Activated T-cell treated with anti-CD3 and anti-CD28 coated beads, Interleukin-2, amount 50 U/mL, for 24 hours (primary cell): ENCODE results near the gene TMEM239.
"Not testable (repeated sequence)": the region's sequence is repeated elsewhere in the genome, so short reads cannot be mapped to it uniquely, and the experiment has no call there.

Experiments used
- DNase-seq: peaks from one replicate; pipeline ENCODE4 v3.0.0-alpha.2; 2020
- H3K27ac Mint-ChIP-seq: 2 replicates; pipeline ENCODE4 v1.8.0; 2020; ENCODE audit warnings: mild to moderate bottlenecking, mixed read lengths
- H3K27me3 Mint-ChIP-seq: 2 replicates; pipeline ENCODE4 v1.8.0; 2020; ENCODE audit warnings: mixed read lengths
- H3K36me3 Mint-ChIP-seq: 2 replicates; pipeline ENCODE4 v1.8.0; 2020; ENCODE audit warnings: low read depth, mixed read lengths
- H3K4me1 Mint-ChIP-seq: 2 replicates; pipeline ENCODE4 v1.8.0; 2020; ENCODE audit warnings: low read depth, mixed read lengths
- H3K4me3 Mint-ChIP-seq: 2 replicates; pipeline ENCODE4 v1.8.0; 2020; ENCODE audit warnings: mild to moderate bottlenecking, moderate library complexity, mixed read lengths
- H3K9me3 Mint-ChIP-seq: 2 replicates; pipeline ENCODE4 v1.8.0; 2020; ENCODE audit warnings: mixed read lengths

The TMEM239 gene

GRCh38 chr20:2807019-2807418, 9.1 kb upstream of the TMEM239 start:
- no peaks in the 10 kb centered on the region for H3K36me3 Mint-ChIP-seq
- DNase-seq, result no peak
- peaks cover 2% of the 10 kb centered on the region for H3K9me3 Mint-ChIP-seq
- H3K4me3 Mint-ChIP-seq, result no peak overlapping the region
- peaks cover 60% of the 10 kb centered on the region for H3K27me3 Mint-ChIP-seq
- H3K4me1 Mint-ChIP-seq, result no peaks in the 10 kb centered on the region
- no peak overlapping the region for H3K27ac Mint-ChIP-seq

DNA sequence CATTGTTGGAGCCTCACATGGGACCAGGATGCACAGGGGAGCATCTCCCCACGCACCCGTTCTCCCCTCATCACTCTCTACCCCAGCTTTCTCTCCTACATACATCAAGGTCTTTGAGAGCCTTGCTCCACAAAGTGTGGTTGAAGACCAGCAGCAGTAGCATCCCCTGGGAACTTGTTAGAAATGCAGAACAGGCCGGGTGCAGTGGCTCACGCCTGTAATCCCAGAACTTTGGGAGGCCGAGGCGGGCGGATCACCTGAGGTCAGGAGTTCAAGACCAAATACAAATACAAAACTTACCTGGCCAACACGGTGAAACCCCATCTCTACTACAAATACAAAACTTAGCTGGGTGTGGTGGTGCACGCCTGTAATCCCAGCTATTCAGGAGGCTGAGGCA, 8.2 kb upstream of the TMEM239 start:
- not testable (repeated sequence) for H3K4me1 Mint-ChIP-seq, H3K36me3 Mint-ChIP-seq, H3K9me3 Mint-ChIP-seq, H3K27ac Mint-ChIP-seq, DNase-seq, H3K4me3 Mint-ChIP-seq
- peaks cover 58% of the 10 kb centered on the region for H3K27me3 Mint-ChIP-seq

- H3K4me1 Mint-ChIP-seq, result no peaks in the 10 kb centered on the region
- DNase-seq, result no peak
- H3K9me3 Mint-ChIP-seq, result peaks cover 13% of the 10 kb centered on the region
- no peaks in the 10 kb centered on the region for H3K36me3 Mint-ChIP-seq
- peaks cover 45% of the 10 kb centered on the region for H3K27me3 Mint-ChIP-seq
- H3K4me3 Mint-ChIP-seq, result no peak overlapping the region
- H3K27ac Mint-ChIP-seq, result no peak overlapping the region
Measured at GRCh38 chr20:2809690-2810089, 6.5 kb upstream of the TMEM239 start.

- H3K27me3 Mint-ChIP-seq, result peaks cover 28% of the 10 kb centered on the region
- peaks cover 13% of the 10 kb centered on the region for H3K9me3 Mint-ChIP-seq
- H3K36me3 Mint-ChIP-seq, result no peaks in the 10 kb centered on the region
- DNase-seq, result no peak
- H3K27ac Mint-ChIP-seq, result no peak overlapping the region
- H3K4me3 Mint-ChIP-seq, result no peak overlapping the region
- H3K4me1 Mint-ChIP-seq, result no peaks in the 10 kb centered on the region
Measured at GRCh38 chr20:2812189-2812588, 4.0 kb upstream of the TMEM239 start.

- H3K9me3 Mint-ChIP-seq, result peaks cover 13% of the 10 kb centered on the region
- H3K36me3 Mint-ChIP-seq, result no peaks in the 10 kb centered on the region
- peaks cover 23% of the 10 kb centered on the region for H3K27me3 Mint-ChIP-seq
- H3K4me3 Mint-ChIP-seq, result no peak overlapping the region
- no peak overlapping the region for H3K27ac Mint-ChIP-seq
- no peaks in the 10 kb centered on the region for H3K4me1 Mint-ChIP-seq
- DNase-seq, result no peak
Measured at GRCh38 chr20:2814076-2814475, 2.1 kb upstream of the TMEM239 start.

- DNase-seq, result no peak
- no peak within 1 kb of the TSS for H3K27ac Mint-ChIP-seq
- H3K27me3 Mint-ChIP-seq, result peaks cover 24% of the 10 kb centered on the region
- peaks cover 13% of the 10 kb centered on the region for H3K9me3 Mint-ChIP-seq
- no peaks in the 10 kb centered on the region for H3K4me1 Mint-ChIP-seq
- H3K4me3 Mint-ChIP-seq, result no peak within 1 kb of the TSS
- no peaks in the 10 kb centered on the region for H3K36me3 Mint-ChIP-seq
Measured at GRCh38 chr20:2814587-2815051, 1.5 kb upstream of the TMEM239 start, which contains the start of gene C20orf141. TSS of gene C20orf141 (plus strand) at chr20:2814987. CDS start at chr20:2815185, 198 bp downstream.

DNA sequence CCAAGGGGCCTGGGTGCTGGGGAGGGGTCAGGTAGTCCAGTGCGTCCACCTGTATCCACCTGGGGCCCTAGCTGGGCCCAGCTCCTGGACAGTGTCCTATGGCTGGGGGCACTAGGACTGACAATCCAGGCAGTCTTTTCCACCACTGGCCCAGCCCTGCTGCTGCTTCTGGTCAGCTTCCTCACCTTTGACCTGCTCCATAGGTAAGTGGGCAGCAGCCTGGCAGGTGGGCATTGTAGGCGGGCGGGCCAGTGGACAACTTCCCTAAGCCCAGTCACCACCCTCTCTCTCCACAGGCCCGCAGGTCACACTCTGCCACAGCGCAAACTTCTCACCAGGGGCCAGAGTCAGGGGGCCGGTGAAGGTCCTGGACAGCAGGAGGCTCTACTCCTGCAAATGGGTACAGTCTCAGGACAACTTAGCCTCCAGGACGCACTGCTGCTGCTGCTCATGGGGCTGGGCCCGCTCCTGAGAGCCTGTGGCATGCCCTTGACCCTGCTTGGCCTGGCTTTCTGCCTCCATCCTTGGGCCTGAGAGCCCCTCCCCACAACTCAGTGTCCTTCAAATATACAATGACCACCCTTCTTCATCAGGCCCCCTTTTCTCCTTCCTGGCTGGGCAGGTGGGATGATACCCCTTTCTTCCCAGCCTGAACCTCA, 793 bp upstream of the TMEM239 start:
- Mint-ChIP-seq H3K4me1 (peaks cover 6% of the 10 kb centered on the region), H3K36me3 (no peaks in the 10 kb centered on the region), H3K4me3 (no peak overlapping the region), H3K27ac (no peak overlapping the region), H3K27me3 (peaks cover 31% of the 10 kb centered on the region), H3K9me3 (peaks cover 13% of the 10 kb centered on the region)
- DNase-seq, result no peak

- peaks cover 13% of the 10 kb centered on the region for H3K4me1 Mint-ChIP-seq
- H3K9me3 Mint-ChIP-seq, result peaks cover 13% of the 10 kb centered on the region
- no peak for DNase-seq
- H3K27ac Mint-ChIP-seq, result no peak overlapping the region
- H3K4me3 Mint-ChIP-seq, result no peak overlapping the region
- peaks cover 31% of the 10 kb centered on the region for H3K27me3 Mint-ChIP-seq
- H3K36me3 Mint-ChIP-seq, result no peaks in the 10 kb centered on the region
Measured at GRCh38 chr20:2816583-2817340, 598 bp downstream of the TMEM239 start.

DNA sequence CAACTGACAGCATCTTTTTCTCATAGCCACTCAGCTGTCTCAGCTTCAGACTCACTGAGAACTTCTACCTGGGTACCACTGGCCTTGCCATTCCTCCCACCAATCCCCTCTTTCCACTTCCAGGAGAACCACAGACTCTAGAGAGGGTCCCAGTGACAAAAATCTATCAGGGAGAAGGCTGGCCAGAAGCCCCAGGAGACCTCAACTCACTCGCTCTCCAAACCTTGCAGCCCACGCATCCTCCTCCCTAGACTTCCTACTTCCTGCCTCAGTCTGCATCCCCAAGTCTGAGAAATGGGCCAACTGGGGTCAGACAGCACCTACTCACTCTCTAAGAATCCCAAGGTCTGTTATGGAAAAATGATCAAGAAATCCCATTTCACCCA, 1.2 kb downstream of the TMEM239 start:
- Mint-ChIP-seq H3K36me3 (no peaks in the 10 kb centered on the region), H3K27me3 (peaks cover 27% of the 10 kb centered on the region), H3K4me3 (no peak overlapping the region), H3K9me3 (peaks cover 7% of the 10 kb centered on the region), H3K27ac (no peak overlapping the region), H3K4me1 (peaks cover 19% of the 10 kb centered on the region)
- no peak for DNase-seq

- H3K4me3 Mint-ChIP-seq, result no peak overlapping the region
- H3K27ac Mint-ChIP-seq, result no peak overlapping the region
- peaks cover 4% of the 10 kb centered on the region for H3K9me3 Mint-ChIP-seq
- peaks cover 23% of the 10 kb centered on the region for H3K27me3 Mint-ChIP-seq
- no peaks in the 10 kb centered on the region for H3K36me3 Mint-ChIP-seq
- H3K4me1 Mint-ChIP-seq, result peaks cover 19% of the 10 kb centered on the region
- no peak for DNase-seq
Measured at GRCh38 chr20:2817891-2818595, 1.9 kb downstream of the TMEM239 start.

DNA sequence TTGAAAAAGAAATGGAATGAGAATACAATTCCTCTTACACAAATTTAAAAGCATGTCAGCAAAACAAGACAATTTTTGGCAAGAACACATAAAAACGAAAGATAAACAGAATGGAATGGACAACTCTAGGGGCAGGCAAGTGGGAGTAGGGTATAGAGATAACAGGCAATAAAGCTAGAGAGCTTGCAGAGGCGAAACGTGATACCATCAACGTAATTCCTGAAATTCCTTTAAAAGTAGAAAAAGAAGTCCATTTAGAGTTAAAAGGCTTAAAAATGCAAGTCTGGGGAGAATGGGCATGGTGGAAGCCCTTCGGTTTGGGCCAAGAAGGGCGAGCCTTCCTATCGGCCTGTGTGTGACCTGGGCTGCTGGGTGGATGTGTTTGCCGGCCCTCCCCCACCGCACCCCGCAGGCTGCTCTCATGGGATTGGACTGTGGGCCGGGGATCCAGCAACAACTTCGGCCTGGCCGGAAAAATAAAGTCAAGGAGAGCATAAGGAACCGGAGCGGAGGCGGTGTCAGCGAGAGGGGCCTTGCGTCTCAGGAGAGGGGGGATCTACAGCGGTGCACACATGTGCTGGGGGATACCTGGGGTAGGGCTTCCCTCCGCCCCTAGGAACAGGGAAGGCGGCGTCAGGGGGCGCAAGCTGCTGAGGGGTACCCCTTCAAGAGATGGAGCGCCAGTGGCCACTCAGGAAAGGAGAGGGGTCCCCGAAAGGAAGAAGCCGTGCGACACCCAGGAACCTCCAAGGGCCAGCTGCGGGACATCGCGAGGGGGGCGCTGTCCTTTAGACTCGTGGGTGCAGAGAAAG, 4.1 kb downstream of the TMEM239 start:
- no peaks in the 10 kb centered on the region for H3K9me3 Mint-ChIP-seq

DNA sequence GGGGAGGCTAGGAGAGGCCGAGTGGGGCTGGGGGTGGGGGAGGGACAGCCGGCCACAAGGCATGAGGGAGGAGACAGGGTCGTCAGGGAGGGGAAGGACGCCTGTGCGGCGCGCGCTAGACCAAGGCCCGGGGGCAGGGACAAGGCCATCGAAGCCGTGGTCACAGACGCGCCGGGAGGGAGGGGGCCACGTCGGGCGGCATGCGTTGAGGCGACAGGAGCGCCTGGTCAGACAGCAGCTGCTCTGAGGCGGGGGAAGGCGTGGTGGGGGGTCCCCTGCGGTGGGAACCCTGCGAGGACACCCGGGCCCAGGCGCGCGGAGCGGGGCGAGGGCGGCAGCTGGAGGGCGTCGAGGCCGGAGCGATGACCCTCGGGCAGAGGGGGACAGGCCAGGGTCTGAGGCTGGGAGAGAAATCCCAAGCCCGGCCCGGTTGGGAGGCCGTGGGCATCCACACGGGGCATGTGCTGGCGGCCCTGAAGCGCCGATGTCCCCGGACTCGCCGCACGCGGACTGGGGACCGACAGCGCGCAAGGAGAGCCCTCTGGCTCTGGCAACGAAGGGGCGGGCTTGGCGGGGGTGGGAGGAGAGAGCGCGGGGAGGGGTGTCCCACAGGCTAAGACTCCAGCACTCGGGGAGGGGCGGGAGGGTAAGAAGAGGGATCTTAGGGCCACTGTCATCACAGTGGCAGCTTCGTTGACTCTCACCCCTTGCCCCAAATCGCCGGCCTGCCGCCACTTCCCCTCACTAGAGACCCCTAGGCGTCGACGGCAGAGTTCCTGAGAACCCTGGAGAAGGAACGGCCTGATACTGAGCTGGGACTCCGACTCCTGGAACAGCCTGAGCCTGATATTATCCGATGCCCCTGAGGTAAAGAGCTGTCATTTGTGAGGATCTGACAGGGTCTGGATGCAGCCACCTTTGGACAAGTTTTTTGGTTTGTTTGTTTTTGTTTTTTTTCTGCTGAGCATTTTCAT, 5.0 kb downstream of the TMEM239 start:
- Mint-ChIP-seq H3K27ac (no peak overlapping the region), H3K4me3 (peak overlapping the region; percentile 53), H3K4me1 (peaks cover 24% of the 10 kb centered on the region), H3K27me3 (peaks cover 23% of the 10 kb centered on the region), H3K36me3 (no peaks in the 10 kb centered on the region), H3K9me3 (no peaks in the 10 kb centered on the region)
- DNase-seq, result no peak

More for the DNA sequence above, 4.1 kb downstream of the TMEM239 start:
- Mint-ChIP-seq H3K27me3 (peaks cover 23% of the 10 kb centered on the region), H3K4me3 (no peak overlapping the region), H3K36me3 (no peaks in the 10 kb centered on the region), H3K27ac (no peak overlapping the region), H3K4me1 (peaks cover 19% of the 10 kb centered on the region)
- no peak for DNase-seq

- no peak for DNase-seq
- no peaks in the 10 kb centered on the region for H3K36me3 Mint-ChIP-seq
- H3K9me3 Mint-ChIP-seq, result no peaks in the 10 kb centered on the region
- peaks cover 32% of the 10 kb centered on the region for H3K4me1 Mint-ChIP-seq
- H3K4me3 Mint-ChIP-seq, result no peak overlapping the region
- H3K27ac Mint-ChIP-seq, result no peak overlapping the region
- H3K27me3 Mint-ChIP-seq, result peaks cover 27% of the 10 kb centered on the region
Measured at GRCh38 chr20:2822073-2822472, 5.9 kb downstream of the TMEM239 start.
